NCI-H1417 (cell line): ENCODE results near the gene PANX2.
A peak's percentile ranks its signal among the peaks of the same experiment; 100 is the strongest.

ENCODE experiments used
- DNase-seq, 3 experiments: peaks; one replicate each; lab custom pipeline; 2025; lab: John Stamatoyannopoulos, UW

Gene PANX2

GRCh38 chr22:50184004-50184901, 13.7 kb downstream of the PANX2 start:
- DNase-seq = no peak

- no peak for DNase-seq
Observed at GRCh38 chr22:50184902-50185374, 14.4 kb downstream of the PANX2 start.

- DNase-seq = peak; percentile 42 to 79 (median 69)
Observed at GRCh38 chr22:50185375-50186087, 15.0 kb downstream of the PANX2 start, which contains the start of gene TRABD. Gene TRABD, plus strand, starts transcription at chr22:50185913. Its CDS starts 7,148 bp downstream, at chr22:50193061.

- peak in 1 of 3 experiments; percentile 10 for DNase-seq
Observed at GRCh38 chr22:50186181-50186714, 15.7 kb downstream of the PANX2 start.

GRCh38 chr22:50186761-50187523, 16.4 kb downstream of the PANX2 start:
- DNase-seq = peak in 1 of 3 experiments; percentile 10

- no peak for DNase-seq
Observed at GRCh38 chr22:50188356-50188755, 17.8 kb downstream of the PANX2 start.

GRCh38 chr22:50189184-50189848, 18.8 kb downstream of the PANX2 start:
- DNase-seq = peak in 2 of 3 experiments; percentile 28 to 55

- DNase-seq = peak in 2 of 3 experiments; percentile 20 to 37
Observed at GRCh38 chr22:50189849-50190181, 19.3 kb downstream of the PANX2 start.

GRCh38 chr22:50190182-50190940, 19.8 kb downstream of the PANX2 start:
- DNase-seq = peak; percentile 4 to 37 (median 20)

- no peak for DNase-seq
Observed at GRCh38 chr22:50190941-50191741, 20.6 kb downstream of the PANX2 start.

GRCh38 chr22:50192436-50193204, 22.1 kb downstream of the PANX2 start:
- DNase-seq = no peak

- DNase-seq = no peak
Observed at GRCh38 chr22:50193621-50194020, 23.1 kb downstream of the PANX2 start.

GRCh38 chr22:50194037-50194805, 23.7 kb downstream of the PANX2 start:
- DNase-seq = no peak

GRCh38 chr22:50196256-50196655, 25.7 kb downstream of the PANX2 start:
- no peak for DNase-seq

- DNase-seq = no peak
Observed at GRCh38 chr22:50197000-50197800, 26.7 kb downstream of the PANX2 start.

- no peak for DNase-seq
Observed at GRCh38 chr22:50197856-50198623, 27.5 kb downstream of the PANX2 start.
